Measurements from ENCODE around the gene SIM2.

The SIM2 gene

DNA sequence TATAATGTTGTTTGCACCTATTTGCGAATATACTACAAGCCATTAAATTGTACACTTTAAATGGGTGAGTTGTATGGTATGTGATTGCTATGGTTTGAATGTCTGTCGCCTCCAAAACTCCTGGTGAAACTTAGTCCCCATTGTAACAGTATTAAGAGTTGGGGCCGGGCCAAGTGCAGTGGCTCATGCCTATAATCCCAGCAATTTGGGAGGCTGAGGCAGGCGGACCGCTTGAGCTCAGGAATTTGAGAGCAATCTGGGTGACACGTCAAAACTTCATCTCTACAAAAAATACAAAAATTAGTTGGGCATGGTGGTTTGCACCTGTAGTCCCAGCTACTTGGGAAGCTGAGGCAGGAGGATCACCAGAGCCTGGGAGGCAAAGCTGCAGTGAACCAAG lies 12.0 kb upstream of the SIM2 start:
- DNase-seq (ENCODE audit: low read depth, low spot score): no peak

DNA sequence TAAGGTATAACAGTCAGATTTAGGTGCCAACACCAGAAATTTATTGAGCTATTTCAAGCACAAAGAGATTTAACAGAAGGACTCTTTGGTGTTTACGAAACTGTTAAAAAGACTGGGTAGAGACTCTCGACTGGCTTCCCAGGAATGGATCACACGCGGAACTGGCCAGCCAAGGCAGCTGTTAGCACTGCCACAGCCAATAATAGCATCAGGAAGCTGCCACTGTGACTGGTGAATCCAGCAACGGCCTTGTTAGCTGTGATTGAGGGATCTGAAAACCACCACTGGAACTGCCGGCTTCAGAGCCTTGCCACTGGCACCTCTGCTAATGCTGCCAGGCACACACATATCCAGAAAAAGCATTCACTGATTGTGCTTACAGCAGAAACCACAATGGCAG lies 10.6 kb upstream of the SIM2 start:
- DNase-seq (ENCODE audit: low read depth, low spot score): no peak

DNA sequence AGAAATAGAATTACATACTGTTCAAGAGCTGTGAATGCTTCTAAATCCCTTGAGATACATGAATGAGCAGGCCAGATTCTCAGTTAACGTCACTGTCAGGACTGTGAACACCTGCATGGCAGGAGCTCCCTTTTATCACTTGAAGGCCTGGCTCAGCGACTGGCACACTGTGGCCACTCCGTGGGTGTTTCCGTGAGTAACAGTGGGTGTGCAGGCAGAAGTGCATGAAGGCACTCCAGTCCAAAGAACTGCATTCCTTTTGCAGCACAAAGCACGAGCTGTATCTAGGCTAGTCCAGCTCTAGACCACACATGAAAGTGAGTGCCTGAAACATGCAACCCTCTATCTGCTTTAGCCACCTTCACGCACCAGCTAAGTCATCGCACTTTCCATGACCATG lies 9.6 kb upstream of the SIM2 start:
- no peak for DNase-seq (ENCODE audit: low read depth, low spot score)

DNA sequence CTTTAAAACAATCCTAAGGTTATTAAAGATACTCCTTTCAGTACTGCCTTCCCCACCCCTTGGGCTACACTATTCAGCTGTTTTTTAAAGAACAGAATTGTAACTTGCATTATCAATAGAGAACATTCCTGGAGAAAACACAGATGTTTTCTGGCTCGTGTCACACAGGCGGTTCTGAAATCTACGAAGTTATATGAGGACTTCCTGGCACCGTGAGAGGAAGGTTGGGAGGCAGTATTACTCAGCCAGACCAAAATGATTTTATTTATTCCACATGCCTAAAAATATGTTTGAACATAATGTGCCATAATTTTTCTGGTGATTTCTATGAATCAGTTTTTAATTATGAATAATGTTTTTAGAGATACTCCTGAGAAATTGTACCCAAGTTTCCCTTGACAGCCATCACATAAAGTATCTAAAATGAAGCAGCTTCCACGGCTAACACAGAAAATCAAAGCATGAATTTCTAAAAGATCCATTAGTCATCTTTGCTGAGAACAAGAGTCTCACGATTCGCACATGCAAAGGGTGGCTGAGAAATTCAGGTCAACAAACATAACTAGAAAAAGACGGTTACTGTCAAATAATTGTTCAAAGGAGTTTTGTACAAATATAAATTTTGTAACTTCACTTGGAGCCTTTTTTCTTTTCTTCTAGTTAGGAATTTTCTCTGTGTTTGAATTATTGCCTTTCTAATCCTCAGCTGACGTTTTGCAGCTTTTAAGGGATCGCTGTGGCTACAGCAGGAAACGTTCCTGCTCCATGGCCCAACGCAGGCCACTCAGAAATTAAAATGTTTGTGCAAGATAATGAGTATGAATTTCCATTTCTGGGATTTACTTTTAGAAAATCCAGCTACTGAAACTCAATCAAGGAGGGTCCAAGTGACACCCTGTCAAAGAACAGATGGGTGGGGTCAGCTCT lies 8.0 kb upstream of the SIM2 start:
- DNase-seq (ENCODE audit: low read depth, low spot score): no peak

DNA sequence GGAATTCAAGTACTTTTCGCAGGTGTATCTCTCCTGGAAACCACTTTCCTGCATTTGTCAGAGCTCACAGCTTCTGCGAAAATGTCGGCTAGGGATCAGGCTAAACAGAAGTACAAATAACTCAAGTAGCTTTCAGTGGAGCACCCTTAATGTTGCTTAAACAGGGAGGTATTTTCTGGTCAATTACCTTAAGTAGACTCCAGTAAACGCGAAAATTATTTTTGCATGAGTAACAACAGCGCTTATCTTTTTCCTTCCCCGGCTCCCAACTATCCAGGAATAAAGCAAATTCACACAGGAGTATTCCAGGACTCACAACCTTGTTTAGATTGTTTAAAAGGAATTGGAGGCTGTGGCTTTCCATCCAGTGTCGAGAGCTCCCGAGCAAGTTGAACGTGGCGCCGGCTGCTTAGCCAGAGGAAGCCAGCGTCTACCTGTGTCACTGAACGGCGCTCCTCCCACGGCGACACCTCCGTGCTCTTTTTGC lies 7.3 kb upstream of the SIM2 start:
- no peak for DNase-seq (ENCODE audit: low read depth, low spot score)

DNA sequence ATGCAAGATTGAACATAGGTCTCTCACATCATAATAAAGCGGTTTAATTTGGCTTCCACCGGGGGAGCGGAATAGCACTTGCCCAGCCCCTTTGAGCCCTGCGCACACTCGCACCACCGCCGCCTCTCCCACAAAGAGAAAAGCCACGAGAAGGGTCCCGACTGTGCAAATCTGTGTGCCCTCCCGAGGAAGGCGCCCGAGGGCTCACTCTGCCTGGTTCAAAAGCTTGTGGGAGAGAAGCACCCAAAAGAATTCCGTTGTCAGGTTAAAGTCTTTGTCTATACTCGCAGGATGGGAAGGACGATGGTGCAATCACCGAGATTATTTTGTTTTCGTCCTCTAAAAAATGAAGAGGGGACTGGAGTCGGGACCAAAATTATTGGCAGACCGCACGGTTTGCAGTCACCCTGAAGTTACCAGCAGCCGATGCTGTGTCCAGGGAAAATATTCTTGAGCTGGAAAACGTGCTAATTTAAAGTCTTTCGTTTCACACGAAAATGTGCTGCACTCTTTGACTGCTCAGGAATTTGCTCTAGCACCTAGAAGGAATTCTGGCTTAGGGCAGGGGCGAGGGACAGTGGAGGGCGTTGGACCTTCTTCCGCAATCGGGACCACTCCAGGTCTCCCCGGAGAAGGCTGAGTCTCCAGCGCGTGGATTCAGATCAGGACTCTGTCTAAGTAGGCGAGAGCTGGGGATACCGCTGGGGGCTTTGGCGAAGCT lies 6.6 kb upstream of the SIM2 start:
- no peak for DNase-seq (ENCODE audit: low read depth, low spot score)

DNA sequence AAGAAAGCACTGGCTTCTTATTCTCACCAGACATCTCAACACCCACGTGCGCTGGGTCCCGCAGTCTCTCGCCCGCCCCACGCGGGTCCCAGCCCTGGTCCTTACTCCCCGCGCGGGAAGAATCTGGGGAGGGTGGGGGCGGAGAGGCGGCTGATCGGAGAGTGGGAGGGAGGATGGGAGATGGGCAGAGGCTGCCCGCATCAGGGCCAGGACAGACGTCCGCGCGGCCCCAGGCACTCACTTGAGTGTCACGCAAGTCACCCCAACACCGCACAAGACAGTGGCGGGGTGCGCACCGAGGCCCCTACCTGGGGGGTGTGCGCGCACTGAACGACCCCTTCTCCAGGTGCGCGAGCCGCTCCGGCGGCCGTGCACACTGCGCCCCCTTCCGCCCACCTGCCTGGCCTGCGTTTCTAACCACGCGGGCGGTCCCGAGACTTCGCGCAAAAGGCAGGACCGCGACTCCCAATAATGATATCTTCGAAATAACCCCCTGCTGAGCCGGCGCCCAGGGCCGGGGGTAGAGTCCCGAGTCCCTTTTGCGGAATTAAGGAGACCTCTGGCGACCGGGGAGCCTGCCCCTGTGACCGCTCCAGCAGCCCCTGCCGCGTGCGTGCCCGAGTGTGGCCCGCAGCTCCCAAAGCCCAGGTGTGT lies 6.0 kb upstream of the SIM2 start:
- peak; percentile 8 for DNase-seq (ENCODE audit: low read depth, low spot score)

DNA sequence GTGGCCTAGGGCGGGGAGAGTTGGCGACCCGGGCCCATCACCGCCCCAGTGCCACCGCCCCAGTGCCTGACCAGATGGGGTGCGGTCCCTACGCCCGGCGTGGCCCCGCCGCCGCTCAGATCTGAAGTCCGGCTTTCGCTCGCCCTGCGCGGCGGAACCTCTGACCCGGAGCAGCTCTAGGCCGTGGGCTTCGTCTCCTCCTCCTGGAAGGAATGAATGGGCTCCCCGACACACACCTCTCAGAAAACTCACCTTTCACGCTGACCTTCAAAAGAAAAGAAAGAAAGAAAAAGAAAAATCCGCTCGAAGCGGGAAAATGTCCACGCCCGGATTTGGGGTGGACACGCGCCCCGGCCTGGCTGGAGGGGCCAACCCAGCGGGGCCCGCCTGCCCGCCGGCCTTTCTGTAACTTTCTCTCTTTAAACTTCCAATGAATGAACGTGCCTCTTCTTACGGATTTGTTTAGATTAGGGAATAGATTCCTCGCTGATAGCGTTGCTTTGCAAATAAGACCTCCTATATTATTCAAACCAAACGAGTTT lies 5.4 kb upstream of the SIM2 start:
- DNase-seq (ENCODE audit: low read depth, low spot score): no peak

DNA sequence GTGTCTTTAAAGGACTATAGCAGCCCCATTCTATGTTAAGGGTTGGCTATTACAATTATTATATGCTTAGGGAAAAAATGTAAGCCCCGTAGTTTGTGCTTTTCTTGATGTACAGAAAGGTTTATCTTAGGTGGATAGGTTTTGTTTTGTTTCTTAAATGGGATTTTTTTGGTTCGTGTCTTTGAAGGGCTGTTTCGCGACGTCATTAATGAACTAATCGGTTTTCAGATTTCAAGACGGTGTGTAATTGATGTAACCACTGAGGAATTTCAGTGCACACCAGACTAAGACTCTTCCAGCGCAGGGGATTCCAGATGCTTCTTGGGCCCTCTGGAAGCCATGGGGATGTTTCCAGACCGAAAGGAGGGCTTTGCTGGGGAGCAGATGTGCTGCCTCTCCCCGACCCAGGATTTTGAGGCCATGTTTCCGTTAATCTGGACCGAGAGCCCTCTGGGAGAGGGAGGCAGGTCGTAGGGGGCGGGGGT lies 4.8 kb upstream of the SIM2 start:
- no peak for DNase-seq (ENCODE audit: low read depth, low spot score)

DNA sequence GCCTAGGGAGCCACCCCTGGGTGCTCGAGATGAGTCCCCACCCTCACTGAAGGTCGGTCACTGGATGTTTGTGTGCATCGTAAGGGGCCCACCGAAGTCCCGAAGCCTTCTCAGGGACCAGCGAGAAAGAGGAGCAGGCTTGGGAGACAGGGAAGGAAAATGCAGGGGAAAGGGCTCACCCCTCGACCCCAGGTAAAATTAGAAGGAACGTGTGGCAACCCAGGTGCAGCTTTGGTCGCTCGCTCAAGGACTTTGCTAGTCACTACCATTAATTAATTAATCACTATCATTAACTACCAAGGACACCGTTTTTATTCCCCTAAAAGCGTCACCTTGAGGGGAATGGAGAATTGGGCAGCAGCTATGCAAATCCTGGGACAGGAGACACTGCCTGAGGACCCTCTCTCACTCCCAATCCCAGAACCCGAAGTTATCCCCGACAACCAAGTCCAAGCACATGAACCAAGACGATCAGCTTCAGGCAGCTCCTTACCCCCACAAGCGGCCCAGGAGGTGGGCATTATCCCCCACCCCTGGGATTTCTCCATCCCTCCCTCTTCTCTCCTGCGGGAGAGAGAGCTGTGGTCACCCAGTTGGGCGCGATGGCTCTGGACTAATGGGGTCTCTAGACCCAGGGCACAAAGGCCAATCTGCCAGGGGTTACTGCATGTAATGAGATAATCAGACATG lies 4.2 kb upstream of the SIM2 start:
- no peak for DNase-seq (ENCODE audit: low read depth, low spot score)

DNA sequence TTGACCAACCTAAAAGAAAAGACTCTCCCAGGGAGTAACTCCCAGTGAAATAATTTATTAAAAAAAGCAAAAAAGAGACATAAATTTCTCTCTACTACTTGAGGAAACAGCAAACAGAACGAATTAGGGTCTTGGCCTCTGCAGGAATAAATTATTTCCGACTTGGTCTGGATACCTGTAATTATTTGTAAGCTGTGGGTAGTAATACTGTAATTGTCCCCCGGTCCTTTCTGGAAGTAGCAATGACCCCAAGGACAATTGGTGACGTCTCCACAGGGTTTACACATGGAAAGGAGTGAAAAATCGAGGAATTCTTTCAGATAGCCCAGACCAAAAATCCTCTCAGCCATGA lies 3.7 kb upstream of the SIM2 start:
- DNase-seq (ENCODE audit: low read depth, low spot score): no peak

DNA sequence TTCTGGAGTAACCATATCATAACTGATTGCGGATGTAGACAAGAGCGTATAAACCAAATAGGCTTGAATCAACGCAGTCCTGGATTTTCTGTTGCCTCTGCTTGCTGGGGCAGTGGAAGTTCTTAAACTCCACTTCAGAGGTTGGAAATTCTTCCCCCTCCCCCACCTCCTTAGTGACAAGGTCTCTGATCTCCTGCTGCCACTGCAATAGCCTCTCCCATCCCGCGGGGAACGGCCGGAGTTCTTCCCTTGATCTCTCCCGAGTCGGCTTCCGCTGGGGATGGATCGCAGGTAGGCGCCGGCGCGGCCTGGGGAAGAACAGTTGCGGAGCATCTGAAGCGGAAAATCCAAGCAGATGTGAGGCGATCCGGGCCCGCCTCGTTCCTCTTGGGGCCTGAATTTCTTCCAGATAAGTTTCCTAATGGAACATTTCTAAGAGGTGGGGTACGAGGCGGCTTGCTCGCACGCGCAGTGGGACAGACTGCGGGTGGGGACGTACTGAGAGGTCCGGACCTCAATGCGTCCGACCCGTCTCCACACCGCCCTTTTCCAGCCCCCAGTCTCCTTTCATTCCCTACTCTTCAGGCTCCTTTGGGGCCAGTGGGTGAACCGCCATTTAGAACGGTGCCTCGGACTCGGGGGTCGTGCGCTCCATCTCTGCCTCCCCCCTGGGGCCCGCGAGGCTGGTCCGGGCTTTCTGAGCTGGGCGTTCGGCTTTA lies 3.1 kb upstream of the SIM2 start:
- no peak for DNase-seq (ENCODE audit: low read depth, low spot score)

DNA sequence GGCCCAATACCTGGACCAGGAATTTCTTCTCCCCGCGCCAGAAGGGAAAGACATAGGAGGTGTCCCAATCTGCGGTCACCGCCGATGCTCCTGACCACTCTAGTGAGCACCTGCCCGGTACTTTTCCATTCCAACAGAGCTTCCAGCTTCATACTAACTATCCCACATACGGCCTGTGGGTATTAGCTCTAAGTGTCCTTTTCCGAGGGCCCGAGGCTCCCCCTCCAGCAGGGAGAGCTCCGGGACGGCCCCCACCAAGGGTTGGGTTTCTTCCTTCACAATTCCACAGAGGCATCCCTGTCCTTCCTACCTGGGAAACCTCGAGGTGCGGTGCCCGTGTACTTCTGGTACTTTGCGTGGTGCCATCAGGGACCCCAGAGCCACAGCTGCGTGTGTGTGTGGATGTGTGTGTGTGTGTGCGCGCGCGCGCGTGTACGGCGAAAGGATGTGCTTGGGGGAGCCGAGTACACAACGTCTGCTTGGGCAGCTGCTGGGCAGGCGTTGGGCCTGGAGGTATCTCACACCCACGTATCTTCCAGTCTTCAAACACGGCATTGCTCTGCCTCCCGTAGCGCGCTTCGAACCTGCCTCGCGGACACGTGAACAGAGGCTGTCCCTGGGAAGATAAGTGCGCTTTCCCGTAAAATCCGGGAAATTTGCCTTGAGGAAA lies 2.4 kb upstream of the SIM2 start:
- peak; percentile 16 for DNase-seq (ENCODE audit: low read depth, low spot score)

DNA sequence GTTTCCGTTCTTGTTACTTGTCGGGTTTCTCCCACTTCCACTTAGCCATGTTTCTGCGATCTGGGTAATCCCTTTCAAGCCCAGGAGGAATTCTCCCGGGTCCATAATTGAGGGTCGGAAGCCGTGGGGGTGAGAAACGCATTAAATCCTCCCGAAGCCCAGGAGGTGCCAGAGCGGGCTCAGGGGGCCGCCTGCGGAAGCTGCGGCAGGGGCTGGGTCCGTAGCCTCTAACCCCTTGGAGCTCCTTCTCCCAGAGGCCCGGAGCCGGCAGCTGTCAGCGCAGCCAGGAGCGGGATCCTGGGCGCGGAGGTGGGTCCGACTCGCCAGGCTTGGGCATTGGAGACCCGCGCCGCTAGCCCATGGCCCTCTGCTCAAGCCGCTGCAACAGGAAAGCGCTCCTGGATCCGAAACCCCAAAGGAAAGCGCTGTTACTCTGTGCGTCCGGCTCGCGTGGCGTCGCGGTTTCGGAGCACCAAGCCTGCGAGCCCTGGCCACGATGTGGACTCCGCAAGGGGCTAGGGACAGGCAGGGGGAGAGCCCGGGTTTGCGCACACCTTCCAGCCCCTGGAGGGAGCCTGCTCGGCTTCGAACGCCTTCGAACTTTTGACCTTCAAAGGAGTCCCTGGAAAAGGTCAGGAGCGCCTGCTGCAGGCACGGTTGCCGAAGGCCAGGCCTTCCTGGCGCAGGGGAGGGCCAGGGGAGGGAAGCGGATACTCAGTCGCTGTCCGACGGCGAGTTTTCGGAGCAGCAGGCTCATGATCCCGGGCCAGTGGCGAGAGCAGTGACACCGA lies 1.7 kb upstream of the SIM2 start:
- DNase-seq (ENCODE audit: low read depth, low spot score): peak; percentile 38

DNA sequence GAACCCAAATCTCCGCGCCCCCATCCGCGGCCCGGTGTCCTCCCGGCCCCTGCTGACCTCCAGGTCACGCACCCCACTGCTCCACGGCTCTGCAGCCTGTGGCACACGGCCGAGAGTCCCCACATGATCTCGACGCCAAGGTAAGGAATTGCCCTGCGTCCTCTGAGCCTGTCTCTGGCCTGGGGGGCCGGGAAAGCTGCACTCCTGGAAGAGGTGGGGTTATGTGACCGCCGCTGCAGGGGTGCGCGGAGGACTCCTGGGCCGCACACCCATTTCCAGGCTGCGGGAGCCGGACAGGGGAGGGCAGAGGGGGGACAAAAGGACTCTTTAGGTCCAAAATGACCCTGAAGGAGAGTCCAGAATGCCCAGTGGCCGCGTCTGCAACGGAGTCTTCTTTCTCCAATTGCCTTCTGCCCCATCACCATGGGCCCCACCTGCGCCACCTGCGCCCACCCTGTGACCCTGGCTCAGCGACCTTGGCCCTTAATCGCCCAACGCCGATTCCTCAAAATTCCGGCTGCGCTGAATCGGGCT lies 997 bp upstream of the SIM2 start:
- no peak for DNase-seq (ENCODE audit: low read depth, low spot score)

DNA sequence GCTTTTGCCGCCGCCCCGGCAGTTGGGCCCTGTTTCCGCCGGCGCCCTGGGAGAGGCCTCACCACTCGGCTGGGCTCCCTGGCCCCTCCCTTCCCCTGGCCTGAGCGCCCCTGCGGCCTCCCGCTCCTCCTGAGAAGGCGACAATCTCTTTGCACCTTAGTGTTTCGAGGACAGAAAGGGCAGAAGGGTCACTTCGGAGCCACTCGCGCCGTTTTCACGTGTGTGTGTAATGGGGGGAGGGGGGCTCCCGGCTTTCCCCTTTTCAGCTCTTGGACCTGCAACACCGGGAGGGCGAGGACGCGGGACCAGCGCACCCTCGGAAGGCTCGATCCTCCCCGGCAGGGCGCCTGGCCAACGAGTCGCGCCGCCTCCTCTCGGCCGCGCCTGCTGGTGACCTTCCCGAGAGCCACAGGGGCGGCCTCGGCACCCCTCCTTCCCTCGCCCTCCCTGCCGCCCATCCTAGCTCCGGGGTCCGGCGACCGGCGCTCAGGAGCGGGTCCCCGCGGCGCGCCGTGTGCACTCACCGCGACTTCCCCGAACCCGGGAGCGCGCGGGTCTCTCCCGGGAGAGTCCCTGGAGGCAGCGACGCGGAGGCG lies 432 bp upstream of the SIM2 start:
- peak; percentile 38 for DNase-seq (ENCODE audit: low read depth, low spot score)

DNA sequence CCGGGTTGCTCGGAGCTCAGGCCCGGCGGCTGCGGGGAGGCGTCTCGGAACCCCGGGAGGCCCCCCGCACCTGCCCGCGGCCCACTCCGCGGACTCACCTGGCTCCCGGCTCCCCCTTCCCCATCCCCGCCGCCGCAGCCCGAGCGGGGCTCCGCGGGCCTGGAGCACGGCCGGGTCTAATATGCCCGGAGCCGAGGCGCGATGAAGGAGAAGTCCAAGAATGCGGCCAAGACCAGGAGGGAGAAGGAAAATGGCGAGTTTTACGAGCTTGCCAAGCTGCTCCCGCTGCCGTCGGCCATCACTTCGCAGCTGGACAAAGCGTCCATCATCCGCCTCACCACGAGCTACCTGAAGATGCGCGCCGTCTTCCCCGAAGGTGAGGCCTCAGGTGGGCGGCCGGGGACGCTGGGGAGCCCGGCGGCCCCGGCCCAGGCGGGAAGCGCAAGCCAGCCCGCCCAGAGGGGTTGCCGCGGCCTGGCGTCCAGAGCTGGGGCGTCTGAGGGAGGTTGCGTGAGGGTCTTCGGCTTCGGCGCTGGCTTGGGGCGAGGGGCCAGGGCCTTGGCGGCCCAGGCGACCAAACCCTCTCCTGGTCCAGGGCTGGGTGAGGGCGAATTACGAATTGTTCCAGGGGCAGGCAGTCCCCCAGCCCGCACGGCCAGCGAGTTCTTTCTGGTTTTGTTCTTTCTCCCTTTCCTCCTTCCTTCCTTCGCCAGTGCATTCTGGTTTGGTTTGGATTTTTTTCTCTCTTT lies 805 bp downstream of the SIM2 start:
- peak; percentile 42 for DNase-seq (ENCODE audit: low read depth, low spot score)

Measured in astrocyte of the hippocampus (primary cell).